NCI-H1417 treated with DMSO at 0.1 percent for 48 hours (cell line): ENCODE data around the gene PKM.

Experiments used
- DNase-seq: peaks from one replicate; lab custom pipeline; 2025; lab: John Stamatoyannopoulos, UW

PKM gene

DNA sequence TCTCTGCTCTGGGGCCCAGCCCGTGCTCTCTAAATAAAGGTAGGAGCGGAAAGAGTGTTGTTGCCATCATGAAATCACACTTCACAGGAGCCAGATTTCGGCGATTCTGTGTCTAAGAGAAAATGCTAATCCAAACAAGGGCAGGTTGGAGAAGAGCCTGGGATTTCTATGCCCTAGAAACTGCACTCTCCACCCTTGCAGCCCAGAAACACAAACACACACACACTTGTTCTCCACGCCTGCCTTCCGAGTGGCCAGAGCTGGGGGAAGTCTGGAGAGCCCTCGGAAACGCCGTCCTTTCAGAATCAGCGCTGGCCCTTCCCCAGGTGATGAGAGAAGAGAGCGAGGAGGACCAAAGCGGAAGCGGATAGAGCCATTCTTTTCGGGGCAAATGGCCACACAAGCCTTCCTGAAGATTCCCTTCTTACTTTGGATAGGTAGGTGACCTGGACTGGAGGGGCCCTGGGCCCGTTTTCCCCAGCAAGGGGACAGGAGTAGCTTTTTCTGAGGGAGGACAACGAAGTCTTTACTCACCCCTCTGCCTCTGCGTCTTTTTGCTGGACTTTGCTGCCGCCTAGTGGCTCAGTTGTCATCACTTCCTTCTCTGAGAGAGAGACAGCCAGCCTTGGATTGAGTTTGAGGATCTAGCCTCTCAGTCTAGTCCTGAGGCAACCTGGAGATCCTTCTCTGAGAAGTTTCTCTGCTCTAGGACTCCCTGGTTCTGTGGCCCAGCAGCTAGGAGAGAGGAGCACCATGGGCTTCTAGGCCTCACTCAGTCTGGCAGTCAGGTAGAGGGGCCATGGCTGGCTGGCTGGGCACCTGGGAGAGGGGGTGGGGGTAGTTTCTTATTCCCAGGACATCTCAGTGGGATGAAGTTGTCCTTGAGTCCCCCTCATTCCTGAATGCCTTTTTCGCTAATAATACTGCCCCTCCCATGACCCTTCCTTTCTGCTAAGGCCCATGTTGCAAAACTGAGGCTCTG lies 75.1 kb downstream of the PKM start:
- peak; percentile 76 for DNase-seq

DNA sequence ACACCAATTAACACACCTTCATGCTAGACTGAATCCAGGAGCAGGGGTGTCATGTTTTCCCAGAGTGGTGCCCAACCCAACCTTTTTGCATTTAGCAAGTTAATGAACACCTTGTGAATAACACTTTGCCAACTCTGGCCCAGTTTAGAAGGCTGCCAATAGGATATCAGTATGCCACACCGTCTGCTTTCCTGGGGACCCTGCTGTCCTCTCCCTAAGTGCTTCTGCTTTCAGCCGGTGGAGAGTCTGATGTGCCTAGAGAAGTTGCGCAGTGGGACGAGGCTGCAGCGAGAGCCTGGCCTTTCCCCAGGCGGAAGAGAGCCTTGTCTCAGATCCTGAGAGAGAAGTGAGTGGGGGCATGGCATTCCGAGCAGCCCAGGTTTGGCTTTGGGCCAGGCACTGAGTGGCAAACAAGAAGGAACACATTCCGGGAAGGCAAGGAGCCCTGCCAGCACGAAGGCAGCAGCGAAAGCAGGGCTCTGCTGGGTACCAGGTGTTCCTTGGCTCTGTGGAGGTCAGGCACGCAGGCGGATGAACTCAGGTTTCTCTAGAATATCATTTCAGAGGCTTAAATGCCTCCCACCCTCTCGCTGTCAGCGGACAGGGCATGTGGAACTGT lies 75.9 kb downstream of the PKM start:
- no peak for DNase-seq

DNA sequence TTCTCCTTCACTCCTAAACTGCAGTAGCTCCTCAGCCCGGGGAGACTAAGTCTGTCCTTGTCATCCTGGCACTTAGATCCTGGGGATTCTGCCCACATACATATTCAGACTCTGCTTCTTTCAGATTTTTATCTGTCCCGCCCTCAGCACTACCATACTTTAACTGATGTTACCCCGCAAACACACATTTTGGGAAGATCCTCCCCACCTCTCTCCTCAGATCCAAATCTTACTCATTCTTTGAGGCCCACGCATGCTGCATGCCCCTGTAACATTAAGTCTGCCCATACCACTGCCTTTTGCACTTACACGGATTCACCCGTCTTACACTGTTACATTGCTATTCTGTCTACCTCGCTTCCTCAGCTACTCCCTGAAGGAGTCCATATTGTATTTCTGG lies 76.7 kb downstream of the PKM start:
- DNase-seq, result no peak

DNA sequence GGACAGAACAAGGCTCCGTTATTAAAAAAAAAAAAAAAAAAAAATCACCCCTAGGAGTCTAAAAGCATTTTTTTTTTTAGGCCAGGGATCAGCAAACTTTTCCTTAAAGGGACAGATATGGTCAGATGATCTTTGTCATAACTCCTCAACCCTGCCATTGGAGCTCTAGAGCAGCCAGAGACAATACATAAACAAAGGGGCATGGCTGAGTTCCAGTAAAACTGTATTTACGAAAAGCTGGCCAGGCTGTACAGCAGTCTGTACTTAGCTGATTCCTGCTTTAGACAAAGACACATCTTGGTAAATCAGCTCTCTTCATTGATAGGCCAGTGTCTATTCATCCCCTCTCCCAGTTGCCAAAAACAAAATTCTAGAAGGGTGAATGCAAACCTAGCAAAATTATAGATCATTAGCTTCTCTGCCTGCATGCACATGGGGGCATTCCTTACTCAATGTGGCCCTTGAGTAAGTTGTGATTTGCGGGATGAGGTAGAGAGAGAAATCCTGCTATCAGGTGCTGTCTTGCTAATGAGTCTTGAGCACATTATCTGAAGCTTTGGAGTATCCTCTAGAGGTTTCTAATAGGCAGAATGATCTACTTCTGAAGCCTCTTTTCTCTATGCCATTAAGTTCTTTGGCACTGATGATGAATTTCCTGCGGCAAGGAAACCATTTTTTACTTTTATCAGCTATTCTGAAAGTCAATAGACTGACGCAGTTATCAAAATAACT lies 77.6 kb downstream of the PKM start:
- no peak for DNase-seq
